Measurements from ENCODE around the gene GPR55.

The GPR55 gene

DNA sequence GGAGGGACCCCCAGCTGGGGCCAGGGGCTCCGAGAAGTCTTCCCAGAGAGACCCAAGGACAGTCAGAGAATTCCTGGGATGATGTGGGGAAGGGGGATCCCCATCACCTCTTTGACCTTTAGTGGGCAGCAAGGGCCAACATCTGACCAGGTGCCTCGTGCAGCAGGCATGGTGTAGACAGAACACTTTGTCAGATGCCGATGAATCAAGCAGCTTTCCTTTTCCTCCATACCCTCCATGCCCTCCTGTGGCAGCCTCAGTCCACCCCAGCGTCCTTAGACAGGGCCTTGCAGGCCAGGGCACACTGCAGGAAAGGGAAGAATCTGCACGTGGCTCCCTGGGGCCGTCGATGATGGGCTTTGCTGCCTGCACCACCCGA is 26.3 kb downstream of the GPR55 start:
- DNase-seq = no peak

DNA sequence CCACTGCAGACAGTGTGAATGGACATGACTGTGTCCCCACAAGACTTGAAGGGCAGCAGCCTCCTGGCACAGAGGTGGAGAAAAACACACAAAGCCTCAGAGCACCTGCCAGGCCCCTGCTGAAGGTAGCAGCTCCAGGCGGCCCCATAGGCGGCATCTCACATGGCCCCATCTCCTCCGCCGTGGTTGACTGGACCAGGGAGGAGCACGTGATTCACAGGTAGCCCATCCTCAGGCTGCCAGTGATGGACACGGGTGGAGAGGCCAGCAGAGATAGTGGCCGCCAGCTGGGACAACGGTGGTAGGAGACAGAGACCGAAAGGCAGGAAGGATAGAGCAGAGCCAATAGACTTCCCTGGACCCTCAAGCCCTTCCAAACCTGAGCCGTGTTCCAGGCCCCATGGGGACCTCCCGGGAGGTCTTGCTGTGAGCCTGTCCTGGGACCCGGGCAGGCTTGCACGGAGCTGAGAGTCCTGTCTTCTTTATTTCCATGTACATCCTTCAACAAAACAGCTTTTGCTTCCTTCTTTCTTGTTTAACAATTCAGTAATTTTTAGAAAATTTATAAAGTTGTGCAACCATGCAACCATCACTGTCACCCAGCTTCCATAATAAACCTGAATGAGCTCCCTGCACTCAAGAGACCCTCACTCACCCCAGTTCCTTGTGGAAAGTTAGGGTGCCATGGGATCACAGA is 26.9 kb downstream of the GPR55 start:
- DNase-seq = no peak

- DNase-seq = no peak
These were observed 28.5 kb downstream of the GPR55 start for GRCh38 chr2:230896346-230897115.

DNA sequence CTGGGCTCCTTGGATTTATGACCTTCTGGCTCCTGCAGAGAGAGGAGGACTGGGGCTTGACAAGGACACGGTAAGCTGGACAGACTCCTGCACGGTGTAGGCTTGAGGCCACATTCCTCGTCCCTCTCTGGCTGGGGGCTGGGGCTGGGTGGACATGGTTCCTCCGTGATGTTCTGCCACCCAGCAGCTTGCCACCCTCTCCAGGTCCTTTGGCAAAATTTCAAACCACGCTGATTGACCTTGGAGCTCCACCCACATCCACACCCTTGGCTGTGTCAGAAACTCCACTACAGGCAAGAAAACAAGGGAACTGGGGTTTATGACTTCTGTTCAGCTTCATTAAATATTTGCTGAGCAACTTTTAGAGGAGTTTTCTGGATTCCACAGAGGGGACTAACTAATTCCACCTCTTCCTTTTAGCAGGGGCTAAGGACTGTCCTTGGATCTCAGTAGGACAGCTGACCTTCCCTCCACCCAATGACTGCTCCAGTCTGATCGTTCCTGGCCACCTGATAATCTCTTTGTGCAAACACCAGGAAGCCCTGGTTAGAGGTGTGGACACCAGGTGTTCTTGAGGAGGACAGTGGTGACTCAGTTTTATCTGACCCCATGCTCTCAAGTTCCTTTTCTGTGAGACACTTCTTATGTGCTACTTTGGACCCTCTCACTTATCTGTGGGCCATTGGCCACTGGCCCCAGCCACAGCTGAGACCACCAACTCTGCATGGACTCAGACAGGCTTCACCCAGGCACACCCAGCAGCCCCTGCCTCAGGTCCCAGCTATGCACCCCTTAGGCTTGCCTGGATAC is 29.3 kb downstream of the GPR55 start:
- DNase-seq = no peak

GRCh38 chr2:230893841-230894781 is 30.9 kb downstream of the GPR55 start:
- no peak for DNase-seq

- DNase-seq = no peak
These were observed 31.7 kb downstream of the GPR55 start for GRCh38 chr2:230893338-230893737.

- no peak for DNase-seq
These were observed 33.5 kb downstream of the GPR55 start for GRCh38 chr2:230891509-230891908.

DNA sequence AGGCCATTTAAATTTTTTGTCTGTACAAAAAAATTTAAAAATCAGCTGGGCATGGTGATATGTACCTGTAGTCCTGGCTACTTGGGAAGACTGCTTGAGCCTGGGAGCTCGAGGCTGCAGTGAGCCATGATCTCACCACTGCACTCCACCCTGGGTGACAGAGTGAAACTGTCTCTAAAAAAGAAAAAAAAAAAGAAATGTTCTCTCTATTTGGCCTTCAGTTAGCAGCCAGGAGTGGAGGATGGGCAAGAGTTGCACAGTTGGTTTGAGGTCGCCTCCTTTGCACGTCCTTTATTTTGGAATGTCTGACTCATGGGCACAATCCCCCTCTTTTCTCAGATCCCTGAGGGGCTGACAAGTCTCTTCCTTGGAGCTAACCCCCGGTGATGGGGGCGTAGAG is 34.0 kb downstream of the GPR55 start:
- peak; percentile 7 for DNase-seq

DNA sequence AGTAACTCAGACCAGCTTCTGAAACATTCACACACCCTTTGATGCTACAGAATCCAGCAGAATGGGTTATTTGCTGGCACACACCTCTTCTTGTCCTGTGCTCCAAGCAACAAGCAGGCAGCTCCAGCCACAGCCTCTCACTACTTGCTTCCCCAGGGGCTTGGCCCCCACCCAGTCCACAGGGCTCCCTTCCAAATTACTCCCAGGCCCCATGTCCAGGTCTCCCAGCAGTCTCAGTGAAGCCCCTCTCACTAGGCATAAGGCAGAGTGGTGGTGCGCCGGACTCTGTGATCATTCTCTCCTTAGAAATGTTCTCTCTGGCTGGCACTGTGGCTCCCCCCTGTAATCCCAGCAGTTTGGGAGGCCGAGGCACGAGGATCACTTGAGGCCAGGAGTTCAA is 34.4 kb downstream of the GPR55 start:
- DNase-seq = no peak

DNA sequence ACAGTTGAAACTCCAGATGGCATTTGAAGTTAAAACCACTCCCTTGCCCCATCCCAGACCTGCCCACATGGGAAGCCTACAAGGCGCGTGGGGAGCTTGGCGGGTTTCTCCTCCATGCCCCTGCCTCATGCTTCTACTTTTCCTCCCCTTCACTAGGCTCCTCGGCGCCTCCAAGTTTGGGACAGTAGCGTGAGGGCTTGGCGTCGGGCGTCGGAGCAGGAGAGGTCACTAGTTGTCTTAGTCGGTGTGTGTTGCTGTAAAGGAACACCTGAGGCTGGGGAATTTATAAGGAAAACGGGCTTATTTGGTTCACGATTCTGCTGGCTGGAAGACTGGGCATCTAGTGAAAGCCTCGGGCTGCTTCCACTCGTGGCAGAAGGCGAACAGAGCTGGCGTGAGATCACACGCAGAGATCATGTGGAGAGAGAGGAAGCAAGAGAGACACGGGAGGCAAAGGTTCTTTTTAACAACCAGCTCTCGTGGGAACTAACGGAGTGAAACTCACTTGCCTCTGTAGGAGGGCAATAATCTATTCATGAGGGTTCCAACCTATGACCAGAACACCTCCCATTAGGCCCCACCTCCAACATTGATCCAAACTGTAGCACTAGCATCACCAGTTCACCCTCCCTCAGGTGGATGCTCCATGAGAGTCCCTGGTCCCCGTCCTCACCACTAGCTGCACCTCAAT is 35.0 kb downstream of the GPR55 start:
- no peak for DNase-seq

DNA sequence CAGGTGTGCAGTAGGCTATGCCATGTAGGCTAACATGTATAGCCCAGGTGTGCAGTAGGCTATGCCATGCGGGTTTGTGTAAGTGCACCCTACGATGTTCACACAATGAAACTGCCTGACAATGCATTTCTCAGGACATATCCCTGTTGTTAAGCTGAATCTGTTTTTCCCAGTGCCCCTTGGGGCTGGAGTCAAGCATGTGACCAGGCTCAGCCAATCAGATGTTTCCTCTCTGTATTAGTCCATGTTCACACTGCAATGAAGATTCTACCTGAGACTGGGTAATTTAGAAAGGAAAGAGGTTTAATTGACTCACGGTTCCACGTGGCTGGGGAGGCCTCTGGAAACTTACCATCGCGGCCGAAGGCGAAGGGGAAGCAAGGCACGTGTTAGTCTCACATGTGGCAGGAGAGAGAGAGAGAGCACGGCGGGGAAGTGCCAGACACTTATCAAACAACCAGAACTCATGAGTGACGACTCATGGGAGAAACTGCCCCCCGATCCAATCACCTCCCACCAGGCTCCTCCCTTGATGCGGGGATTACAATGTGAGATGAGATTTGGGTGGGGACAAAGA is 36.1 kb downstream of the GPR55 start:
- DNase-seq = no peak

- no peak for DNase-seq
These were observed 37.7 kb downstream of the GPR55 start for GRCh38 chr2:230887342-230887741.

DNA sequence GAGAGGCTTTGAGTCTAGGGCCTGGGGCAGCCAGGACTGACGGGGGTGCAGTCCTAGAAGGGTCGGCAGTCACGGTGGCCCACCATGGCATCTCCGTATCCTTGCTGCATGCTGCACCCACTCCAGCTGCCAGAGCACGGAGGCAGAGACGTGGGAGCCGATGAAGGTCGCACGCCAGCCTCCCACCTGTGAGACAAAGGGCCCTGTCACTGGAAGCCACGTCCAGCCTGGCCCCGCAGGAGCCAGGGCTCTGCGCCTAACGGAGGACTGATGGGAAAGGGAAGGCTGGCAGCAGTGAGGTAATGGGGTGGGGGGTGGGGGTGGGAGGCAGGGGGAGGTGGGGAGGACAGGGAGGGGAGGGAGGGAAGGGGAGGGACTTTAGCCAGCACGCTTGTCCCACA is 38.4 kb downstream of the GPR55 start:
- no peak for DNase-seq

GRCh38 chr2:230886206-230886605 is 38.8 kb downstream of the GPR55 start:
- no peak for DNase-seq

DNA sequence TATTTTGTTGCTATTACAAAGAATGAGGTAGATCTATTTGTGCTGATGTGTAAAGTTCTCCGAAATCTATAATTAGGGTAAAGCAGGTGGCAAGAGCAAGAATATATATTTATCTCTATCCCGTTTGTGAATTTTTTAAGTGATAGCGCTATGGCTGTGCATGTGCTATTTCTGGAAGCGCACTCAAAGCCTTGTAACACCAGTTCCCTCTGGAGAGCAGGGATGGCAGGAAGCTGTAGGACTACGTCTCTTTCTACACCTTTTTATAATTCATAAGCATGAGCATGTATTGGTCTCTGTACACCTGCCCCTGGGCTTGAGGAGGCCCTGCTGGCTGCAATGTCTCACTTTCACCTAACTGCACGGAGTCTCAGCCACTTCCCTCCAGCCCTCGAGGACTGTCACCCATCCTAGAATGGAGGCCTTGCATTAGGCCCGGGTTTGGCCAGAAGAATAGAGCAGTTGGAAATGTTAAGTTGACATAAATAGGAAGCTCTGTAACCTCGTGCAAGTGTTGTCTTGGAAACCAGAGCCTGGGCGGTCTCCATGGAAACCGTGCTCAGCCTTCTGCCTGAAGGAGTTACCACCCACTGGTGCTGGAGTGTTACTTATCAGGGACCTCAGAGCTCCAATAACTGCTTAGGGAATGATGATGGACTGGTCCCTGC is 39.4 kb downstream of the GPR55 start:
- DNase-seq = no peak

GRCh38 chr2:230881840-230882239 is 43.2 kb downstream of the GPR55 start:
- no peak for DNase-seq

- no peak for DNase-seq
These were observed 45.2 kb downstream of the GPR55 start for GRCh38 chr2:230879891-230880290.

DNA sequence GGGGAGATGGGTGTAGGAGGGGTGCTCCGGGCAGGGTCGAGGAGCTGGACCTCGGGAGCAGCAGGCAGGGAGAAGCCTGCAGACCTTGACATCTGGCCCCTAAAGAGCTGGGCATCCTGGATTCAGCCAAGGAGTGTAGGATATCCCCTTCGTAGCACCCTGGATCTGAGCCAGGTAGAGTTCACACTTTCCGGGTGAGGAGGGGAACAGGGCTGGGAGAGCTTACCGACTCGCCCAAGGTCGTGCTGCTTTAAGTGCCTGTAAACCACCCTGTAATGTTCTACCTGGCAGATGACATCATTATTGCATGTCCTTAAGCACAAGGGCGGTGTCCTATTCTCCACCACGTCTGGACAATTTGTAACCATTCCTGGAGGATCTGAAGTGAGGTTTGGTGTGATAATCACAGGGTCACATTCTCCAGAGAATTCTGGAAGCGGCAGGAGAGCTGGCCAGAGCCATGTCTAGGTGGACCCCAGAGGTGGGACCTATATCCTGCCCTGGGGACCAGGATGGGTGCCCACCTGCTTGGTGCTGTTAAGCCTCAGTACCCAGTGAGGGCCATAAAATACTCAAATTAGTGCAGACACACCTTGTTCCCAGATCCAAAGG is 45.7 kb downstream of the GPR55 start:
- DNase-seq = no peak

DNA sequence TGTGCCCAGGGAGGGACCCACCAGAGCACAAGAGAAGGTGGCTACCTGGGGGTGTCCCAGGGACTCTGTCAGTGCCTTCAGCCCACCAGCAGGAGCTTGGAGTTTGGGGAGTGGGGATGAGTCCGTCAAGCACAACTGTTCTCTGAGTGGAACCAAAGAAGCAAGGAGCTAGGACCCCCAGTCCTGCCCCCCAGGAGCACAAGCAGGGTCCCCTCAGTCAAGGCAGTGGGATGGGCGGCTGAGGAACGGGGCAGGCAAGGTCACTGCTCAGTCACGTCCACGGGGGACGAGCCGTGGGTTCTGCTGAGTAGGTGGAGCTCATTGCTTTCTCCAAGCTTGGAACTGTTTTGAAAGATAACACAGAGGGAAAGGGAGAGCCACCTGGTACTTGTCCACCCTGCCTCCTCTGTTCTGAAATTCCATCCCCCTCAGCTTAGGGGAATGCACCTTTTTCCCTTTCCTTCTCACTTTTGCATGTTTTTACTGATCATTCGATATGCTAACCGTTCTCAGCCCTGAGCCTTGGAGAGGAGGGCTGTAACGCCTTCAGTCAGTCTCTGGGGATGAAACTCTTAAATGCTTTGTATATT is 46.3 kb downstream of the GPR55 start:
- no peak for DNase-seq

All from NCI-H226 (cell line).